IPS-15b (cell line): ENCODE measurements around the gene ALDH4A1.

Source experiments
- H3K27me3 ChIP-seq: one replicate; pipeline ENCODE4 v1.6.1; 2013; ENCODE audit warnings: low read length; ENCODE audit not compliant: control insufficient read depth, insufficient read depth
- H3K36me3 ChIP-seq: one replicate; pipeline ENCODE4 v1.6.1; 2013; ENCODE audit warnings: low read length; ENCODE audit not compliant: control insufficient read depth, insufficient read depth
- H3K4me1 ChIP-seq: one replicate; pipeline ENCODE4 v1.6.1; 2013; ENCODE audit warnings: mild to moderate bottlenecking, low read length; ENCODE audit not compliant: control insufficient read depth, insufficient read depth
- H3K4me3 ChIP-seq: one replicate; pipeline ENCODE4 v1.5.1; 2013; ENCODE audit warnings: low read depth, low read length
- H3K9ac ChIP-seq: one replicate; pipeline ENCODE4 v1.6.1; 2013; ENCODE audit warnings: low read depth, mild to moderate bottlenecking, low read length
- H3K9me3 ChIP-seq: one replicate; pipeline ENCODE4 v1.6.1; 2013; ENCODE audit warnings: mild to moderate bottlenecking, low read length; ENCODE audit not compliant: control insufficient read depth, insufficient read depth

ALDH4A1 gene

DNA sequence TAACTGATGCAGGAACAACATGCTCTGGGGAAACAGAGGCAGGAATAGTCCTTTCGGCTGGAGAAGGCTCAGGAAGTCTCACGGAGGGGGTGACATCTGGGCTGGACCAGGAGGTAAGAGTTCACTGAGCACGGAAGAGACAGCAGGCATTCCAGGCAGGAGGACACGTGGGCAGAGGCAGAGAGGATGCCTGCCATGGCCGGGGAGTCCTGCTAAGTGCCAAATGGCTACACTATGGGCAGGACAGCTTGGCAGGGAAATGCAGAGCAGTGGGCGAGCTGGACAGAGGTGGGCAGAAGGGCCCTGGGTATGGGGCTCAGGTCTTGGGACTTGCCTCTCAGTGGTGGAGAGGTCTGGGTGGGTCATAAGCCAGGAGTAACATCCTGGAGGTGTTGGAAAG, 17.6 kb downstream of the ALDH4A1 start:
- H3K36me3 ChIP-seq: peaks cover 19% of the 10 kb centered on the region
- H3K27me3 ChIP-seq: no peaks in the 10 kb centered on the region

DNA sequence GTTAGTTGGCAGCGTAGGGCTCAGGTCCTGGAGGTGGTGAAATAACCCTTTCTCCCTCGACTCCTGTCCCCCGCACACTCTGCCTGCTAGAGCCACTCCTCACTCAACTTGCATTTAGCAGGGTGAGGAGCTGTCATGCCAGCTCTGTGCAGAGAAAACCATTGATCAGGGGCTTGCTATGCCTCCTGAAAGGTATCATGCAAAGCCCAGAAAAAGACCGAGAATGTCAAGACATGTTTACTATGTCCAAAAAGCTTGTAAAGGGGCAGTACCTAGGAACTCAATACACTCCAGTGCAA, 18.0 kb downstream of the ALDH4A1 start:
- no peaks in the 10 kb centered on the region for H3K9me3 ChIP-seq
- no peak overlapping the region for H3K4me3 ChIP-seq
- H3K9ac ChIP-seq: no peak overlapping the region
- H3K36me3 ChIP-seq: peaks cover 19% of the 10 kb centered on the region
- no peaks in the 10 kb centered on the region for H3K27me3 ChIP-seq
- peaks cover 2% of the 10 kb centered on the region for H3K4me1 ChIP-seq

More for the DNA sequence above, 17.6 kb downstream of the ALDH4A1 start:
- Histone ChIP-seq H3K4me1 (no peaks in the 10 kb centered on the region), H3K9ac (no peak overlapping the region), H3K9me3 (no peaks in the 10 kb centered on the region), H3K4me3 (no peak overlapping the region)

DNA sequence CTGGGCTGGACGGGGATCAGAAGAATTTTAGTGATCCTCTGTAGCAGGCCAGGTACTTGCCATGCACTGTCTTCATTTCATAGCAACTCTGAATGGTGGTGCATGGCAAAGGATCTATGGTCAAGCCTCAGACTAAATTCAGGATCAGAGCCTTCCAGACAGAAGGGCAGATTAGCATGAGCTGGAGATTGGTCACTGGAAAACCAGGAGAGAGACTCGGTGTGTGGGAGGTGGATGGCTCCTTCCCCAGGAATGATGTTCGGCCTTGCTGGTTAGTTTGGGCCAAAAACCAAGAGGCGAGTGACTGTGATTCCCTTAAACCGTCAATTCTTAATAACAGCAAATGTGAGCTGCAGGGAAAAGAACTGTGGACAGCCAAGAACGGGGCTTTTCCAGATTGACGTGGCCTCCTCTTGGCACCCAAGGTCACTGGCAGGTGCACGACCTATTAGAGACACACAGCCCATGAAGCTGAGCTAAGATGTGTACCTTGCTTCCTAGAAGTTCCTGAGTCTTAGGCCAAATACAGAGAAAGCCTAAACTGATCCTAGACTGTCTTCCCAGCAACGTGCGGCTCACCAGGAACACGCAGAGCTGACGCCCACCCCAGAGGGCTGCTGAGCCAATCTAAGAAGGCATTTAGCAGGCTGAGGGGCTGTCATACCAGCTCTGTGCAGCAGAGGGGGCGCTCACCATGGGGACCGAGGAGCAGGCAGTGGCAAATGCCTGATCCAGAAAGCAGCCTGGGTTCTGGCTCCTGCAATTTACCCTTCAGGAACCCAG, 18.5 kb downstream of the ALDH4A1 start:
- H3K9ac ChIP-seq: no peak overlapping the region
- H3K27me3 ChIP-seq: no peaks in the 10 kb centered on the region
- peaks cover 2% of the 10 kb centered on the region for H3K4me1 ChIP-seq
- H3K9me3 ChIP-seq: no peaks in the 10 kb centered on the region
- peaks cover 15% of the 10 kb centered on the region for H3K36me3 ChIP-seq
- no peak overlapping the region for H3K4me3 ChIP-seq

DNA sequence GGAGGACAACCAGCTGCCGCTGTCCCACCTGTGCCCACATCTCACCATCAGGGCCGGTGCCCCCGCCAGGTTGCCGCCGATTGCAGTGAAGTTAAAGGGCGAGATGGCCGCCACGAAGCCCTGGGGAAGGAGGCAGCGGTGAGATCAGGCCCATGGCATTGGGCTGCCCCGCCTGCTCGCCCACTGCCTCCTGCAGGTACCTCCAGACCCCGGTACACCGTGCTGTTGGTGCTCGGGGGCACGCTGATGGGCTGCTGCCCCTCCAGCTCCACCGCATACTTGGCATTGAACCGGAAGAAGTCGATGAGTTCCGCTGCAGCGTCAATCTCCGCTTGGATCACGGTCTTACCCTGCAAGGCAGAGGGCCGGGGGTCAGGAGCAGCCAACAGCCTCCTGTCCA, 19.3 kb downstream of the ALDH4A1 start:
- Histone ChIP-seq H3K27me3 (no peaks in the 10 kb centered on the region), H3K4me1 (peaks cover 2% of the 10 kb centered on the region), H3K4me3 (no peak overlapping the region), H3K9me3 (no peaks in the 10 kb centered on the region), H3K9ac (no peak overlapping the region), H3K36me3 (peaks cover 12% of the 10 kb centered on the region)

DNA sequence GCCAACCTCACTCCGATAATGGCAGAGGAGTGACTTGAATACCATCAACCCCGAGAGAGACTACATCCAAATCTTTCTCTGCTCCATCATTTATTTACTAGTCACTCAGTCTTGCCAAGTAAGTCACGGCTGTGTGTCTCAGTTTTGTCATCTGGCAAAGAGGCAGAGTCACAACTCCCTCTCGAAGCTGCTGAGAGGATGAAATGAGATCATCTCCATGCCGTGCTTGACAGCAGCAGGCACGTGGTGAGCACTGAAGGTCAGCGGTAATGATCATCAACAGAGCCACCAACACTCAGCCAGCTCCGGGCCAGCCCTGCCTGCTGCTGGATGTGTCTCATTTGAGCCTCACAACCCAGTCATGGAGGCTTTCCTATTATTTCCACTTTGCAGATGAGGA, 19.9 kb downstream of the ALDH4A1 start:
- H3K4me1 ChIP-seq: peaks cover 2% of the 10 kb centered on the region
- no peak overlapping the region for H3K9ac ChIP-seq
- no peaks in the 10 kb centered on the region for H3K9me3 ChIP-seq
- H3K4me3 ChIP-seq: no peak overlapping the region
- no peaks in the 10 kb centered on the region for H3K27me3 ChIP-seq
- H3K36me3 ChIP-seq: peaks cover 12% of the 10 kb centered on the region

DNA sequence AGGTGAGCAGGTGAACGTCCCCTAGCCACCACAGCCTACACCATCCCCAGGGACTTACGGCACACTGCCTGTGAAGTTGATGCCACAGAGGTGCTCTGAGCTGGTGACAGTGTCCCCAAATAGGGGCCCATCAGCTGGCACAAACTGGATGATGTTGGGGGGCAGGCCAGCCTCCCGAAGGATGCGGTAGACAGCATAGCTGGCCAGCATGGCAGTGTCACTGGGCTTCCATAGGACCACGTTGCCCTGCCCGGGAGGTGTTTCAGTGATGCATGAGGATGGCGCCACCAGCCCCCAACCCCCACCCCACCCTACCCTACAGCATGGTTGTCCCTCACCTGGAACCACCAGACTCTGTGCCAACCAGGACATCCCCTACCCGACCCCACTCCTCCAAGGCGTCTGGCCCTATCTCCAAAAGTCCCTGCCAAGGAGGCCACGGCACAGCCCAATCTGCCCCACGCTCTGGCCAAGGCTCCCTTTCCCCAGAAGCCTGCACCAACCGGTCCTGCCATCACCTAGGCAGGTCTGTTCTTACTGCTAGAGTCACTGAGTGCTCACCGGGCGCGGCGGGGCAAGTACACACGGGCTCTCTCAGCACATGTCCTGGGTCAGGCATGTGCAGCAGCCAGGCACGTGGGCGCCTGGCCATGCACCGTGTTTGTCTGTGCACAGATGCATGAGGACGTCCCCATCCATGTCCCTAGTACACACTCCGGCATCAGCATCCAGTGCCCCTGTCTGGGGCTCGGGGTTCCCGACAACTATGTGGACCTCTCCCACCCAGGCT, 20.5 kb downstream of the ALDH4A1 start:
- Histone ChIP-seq H3K36me3 (peaks cover 13% of the 10 kb centered on the region), H3K9me3 (no peaks in the 10 kb centered on the region), H3K4me1 (peaks cover 2% of the 10 kb centered on the region), H3K9ac (no peak overlapping the region), H3K27me3 (no peaks in the 10 kb centered on the region), H3K4me3 (no peak overlapping the region)

DNA sequence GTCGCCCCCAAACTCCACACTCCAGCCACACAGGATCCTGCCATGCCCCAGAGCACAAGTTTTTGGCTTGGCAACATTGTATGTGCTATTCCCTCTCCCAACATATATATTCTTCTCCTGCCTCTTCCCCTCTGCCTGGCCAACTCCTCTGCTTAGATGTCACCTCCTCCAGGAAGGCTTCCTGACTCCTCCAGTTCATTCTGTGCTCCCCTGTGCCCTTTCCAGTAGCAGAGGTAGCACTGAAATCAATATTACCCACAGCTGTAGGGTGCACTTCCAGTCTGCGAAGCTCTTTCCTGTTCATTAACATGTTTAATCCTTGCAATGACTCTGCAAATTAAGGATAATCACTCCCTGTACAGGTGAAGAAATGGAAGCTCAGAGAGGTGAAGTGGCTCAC, 21.2 kb downstream of the ALDH4A1 start:
- peaks cover 15% of the 10 kb centered on the region for H3K36me3 ChIP-seq
- H3K4me1 ChIP-seq: peaks cover 2% of the 10 kb centered on the region
- no peak overlapping the region for H3K4me3 ChIP-seq
- no peak overlapping the region for H3K9ac ChIP-seq
- H3K27me3 ChIP-seq: no peaks in the 10 kb centered on the region
- H3K9me3 ChIP-seq: no peaks in the 10 kb centered on the region

DNA sequence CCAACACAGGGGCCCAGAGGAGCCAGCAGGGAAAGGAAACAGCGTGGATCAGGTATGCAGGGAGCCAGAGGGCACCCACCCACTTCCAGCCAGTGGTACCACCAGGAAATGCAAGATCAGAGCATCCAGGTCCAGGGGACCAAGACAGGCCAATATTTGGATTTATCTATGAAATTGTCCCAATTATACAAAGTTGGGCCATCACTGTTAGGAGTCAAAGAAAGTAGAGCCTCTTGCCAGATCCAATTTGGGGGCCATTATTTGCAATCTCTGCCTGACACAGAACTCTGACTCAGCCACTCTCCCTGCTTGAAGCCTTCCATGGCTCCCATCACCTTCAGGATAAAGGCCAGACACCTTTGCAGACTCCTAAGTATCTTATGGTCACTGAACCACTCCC, 21.8 kb downstream of the ALDH4A1 start:
- Histone ChIP-seq H3K36me3 (peaks cover 15% of the 10 kb centered on the region), H3K9ac (no peak overlapping the region), H3K4me3 (no peak overlapping the region)

DNA sequence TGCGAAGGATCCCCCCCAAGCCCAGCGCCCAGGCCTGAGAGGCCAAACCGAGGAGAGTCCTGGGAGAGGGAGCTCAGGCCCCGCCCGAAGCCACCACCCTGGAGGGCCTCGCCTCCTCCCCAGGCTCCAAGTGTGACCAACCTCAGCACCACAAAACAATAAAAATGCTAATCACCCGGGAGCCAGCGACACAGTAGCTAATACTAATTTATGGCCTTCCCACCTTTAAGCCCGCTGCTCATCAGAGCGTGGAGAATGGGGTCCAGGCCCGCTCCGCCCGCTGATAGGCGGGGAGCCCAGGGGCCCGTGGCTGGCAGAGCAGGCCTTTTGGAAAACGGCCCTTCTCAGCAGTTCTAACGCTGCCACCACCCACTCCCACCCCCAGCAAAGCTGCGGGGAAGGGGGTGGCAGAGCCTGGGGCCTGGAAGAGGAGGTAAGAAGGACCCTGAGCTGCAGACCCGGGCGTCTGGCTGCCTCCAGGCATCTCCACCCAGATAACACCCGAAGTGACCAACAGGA, 22.5 kb downstream of the ALDH4A1 start:
- peaks cover 2% of the 10 kb centered on the region for H3K4me1 ChIP-seq
- H3K4me3 ChIP-seq: no peak overlapping the region
- H3K36me3 ChIP-seq: peaks cover 15% of the 10 kb centered on the region
- H3K27me3 ChIP-seq: no peaks in the 10 kb centered on the region
- H3K9ac ChIP-seq: no peak overlapping the region
- no peaks in the 10 kb centered on the region for H3K9me3 ChIP-seq

More for the DNA sequence above, 21.8 kb downstream of the ALDH4A1 start:
- Histone ChIP-seq H3K9me3 (no peaks in the 10 kb centered on the region), H3K4me1 (peaks cover 2% of the 10 kb centered on the region), H3K27me3 (no peaks in the 10 kb centered on the region)

DNA sequence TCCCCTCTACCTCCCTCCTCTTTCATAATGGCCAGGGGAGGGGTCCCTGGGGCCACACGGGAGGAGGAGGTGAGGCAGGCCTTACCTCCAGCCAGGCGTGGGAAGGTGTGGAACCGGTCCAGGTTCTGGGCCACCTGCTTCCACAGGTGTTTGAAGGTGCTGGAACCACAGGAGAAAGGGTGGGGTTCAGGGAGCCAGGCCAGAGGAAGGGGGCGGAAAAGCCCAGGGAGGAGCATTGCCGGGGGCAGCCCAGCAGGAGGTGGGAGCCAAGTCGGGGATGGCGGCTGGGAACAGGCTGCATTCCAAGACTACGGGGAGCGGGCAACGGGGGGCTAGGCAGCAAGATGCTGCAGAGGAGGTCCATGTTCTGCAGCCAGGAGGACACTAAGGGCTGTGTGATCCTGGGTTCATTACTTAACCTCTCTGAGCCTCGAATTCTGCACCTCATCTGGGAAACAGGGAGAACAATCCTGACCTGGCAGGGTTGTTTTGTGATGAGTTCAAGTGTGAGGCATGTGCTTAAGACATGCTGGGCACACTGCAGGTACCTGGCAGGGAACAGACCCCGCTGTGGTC, 23.1 kb downstream of the ALDH4A1 start:
- Histone ChIP-seq H3K4me3 (no peak overlapping the region), H3K4me1 (peaks cover 2% of the 10 kb centered on the region), H3K27me3 (no peaks in the 10 kb centered on the region), H3K36me3 (peaks cover 15% of the 10 kb centered on the region), H3K9ac (no peak overlapping the region), H3K9me3 (no peaks in the 10 kb centered on the region)

DNA sequence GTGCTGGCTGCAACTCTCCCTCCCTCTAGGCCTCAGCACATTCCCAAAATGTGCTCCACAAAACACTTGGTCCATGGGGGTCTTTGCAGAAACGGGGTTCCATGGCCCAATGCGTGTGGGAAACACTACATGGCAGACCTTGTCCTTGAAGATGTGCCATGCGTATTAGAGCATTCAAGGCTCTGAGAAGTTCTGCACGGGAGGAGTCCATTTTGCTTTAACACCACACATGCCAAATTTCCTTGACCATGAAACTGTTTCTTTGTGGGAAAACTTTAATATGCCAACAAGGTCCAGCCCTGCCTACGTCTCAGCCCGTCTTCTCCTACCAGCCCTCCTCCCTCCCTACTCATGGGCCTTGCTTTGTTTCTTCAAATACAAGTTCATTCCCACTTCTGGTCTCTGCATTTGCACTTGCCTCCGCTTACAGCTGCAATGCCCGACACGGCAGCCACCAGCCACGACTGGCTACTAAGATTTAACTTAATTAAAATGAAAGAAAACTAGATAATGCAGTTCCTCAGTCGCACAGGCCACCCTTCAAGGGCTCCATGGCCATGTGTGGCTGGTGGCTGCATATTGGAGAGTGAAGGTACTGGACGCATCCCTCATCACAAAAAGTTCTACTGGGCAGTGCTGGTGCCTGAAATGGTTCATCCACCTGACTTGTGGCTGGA, 23.7 kb downstream of the ALDH4A1 start:
- H3K4me1 ChIP-seq: peaks cover 2% of the 10 kb centered on the region
- H3K4me3 ChIP-seq: no peak overlapping the region
- peaks cover 15% of the 10 kb centered on the region for H3K36me3 ChIP-seq
- no peak overlapping the region for H3K9ac ChIP-seq
- no peaks in the 10 kb centered on the region for H3K9me3 ChIP-seq
- no peaks in the 10 kb centered on the region for H3K27me3 ChIP-seq
